Stimulated activated naive CD8-positive, alpha-beta T cell treated with anti-CD3 and anti-CD28 coated beads, Interleukin-15, Interleukin-2, amounts not matched to agents 100 U/mL and 50 U/mL, for 24 hours (primary cell): Measurements from ENCODE around the gene NUMB.
"Not testable (repeated sequence)": the region's sequence is repeated elsewhere in the genome, so short reads cannot be mapped to it uniquely, and the experiment has no call there.

Experiments used
- ATAC-seq: fragments of 150-1000 bp; cut with Tn5 transposase; one replicate; pipeline ENCODE4 v1.10.0; 2021
- DNase-seq: peaks from one replicate; pipeline ENCODE4 v3.0.0; 2021

NUMB gene

DNA sequence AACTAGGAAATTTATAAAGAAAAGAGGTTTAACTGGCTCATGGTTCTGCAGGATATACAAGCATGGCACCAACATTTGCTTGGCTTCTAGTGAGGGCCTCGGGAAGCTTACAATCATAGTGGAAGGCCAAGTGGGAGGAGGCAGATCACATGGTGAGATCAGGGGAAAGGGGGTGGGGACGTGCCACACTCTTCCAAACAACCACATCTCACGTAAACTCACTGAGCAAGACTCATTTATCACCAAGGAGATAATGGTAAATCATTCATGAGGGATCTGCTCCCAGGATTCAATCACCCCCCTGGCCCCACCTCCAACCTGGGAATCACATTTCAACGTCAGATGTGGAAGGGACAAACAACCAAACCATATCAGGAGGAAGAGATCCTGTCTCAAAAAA is 35.8 kb downstream of the NUMB start:
- DNase-seq = no peak
- ATAC-seq = no peak

DNA sequence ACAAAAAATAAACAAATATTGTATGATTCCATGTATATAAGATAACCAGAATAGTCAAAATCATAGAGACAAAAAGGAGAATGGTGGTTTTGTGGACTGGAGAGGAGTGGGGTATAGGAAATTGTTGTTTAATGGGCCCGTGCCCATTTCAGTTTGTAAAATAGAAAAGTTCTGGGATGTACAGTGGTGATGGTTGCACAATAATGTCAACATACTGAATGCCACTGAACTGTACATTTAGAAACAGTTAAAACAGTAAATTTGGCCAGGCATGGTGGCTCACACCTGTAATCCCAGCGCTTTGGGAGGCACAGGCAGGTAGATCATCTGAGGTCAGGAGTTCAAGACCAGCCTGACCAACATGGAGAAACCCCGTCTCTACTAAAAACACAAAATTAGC is 40.1 kb downstream of the NUMB start:
- no peak for ATAC-seq
- DNase-seq = no peak

DNA sequence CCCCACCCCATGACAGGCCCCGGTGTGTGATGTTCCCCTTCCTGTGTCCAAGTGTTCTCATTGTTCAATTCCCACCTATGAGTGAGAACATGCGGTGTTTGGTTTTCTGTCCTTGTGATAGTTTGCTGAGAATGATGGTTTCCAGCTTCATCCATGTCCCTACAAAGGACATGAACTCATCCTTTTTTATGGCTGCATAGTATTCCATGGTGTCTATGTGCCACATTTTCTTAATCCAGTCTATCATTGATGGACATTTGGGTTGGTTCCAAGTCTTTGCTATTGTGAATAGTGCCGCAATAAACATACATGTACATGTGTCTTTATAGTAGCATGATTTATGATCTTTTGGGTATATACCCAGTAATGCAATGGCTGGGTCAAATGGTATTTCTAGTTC is 52.1 kb downstream of the NUMB start:
- not testable (repeated sequence) for DNase-seq, ATAC-seq

DNA sequence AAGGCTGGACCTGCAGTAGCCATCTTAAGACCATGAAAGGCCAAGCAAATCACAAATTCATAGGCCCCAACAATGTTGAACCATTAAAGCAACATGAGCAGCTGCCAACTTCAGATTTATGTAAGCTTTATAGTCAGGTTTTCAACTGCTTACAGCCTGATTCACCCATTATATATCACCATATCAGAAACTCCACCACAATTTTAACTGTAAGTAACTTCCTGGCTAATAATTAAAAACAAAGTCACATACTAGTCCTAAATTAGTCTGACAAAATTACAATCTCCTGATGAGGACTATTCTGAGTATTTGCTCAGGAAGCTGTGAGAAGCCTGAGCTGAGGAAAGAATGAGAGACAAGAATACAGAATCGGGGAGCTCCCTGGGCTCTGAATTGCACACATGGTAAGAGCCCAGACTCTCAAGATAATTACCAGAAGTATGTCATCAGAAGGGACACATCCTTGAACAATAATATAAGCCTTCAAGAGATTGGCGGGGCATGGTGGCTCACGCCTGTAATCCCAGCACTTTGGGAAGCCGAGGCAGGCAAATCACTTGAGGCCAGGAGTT is 55.1 kb downstream of the NUMB start:
- no peak for DNase-seq
- ATAC-seq = no peak

- DNase-seq = no peak
- ATAC-seq = no peak
Measured at GRCh38 chr14:73402579-73402978, 55.8 kb downstream of the NUMB start.

DNA sequence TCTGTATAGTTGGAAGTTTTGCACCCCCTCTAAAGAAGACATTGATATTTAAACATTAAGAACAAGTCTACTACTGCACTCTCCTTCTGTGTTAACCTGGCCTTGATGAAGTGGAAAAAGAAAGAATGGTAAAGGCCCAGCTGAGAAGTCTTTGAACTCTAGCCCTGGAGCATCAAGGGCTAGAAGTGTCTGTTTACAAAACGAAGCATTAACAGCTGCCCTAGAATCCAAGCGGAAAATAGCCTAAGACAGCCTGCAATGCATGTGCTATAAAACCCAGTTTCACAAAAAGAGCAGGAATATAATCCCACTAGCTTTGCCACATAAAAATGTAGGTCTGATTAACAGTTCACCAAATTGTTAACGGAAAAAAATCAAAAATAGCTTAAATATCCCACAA is 60.5 kb downstream of the NUMB start:
- DNase-seq (no peak), ATAC-seq (no peak)

DNA sequence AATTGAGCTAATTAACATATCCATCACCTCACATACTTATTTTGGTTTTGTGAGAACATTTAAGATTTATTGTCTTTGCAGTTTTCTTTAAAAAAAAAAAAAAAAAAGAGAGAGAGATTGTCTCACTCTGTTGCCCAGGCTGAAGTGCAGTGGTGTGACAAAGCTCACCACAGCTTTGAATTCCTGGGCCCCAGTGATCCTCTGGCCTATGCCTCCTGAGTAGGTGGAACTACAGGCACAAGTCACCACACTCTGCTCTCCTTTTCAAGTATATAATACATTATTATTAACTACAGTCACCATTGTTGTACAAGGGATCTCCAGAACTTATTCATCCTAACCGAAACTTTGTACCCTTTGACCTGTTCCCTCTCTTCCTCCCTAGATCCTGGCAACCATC is 64.0 kb downstream of the NUMB start:
- ATAC-seq (no peak), DNase-seq (no peak)

GRCh38 chr14:73393375-73393774 is 65.0 kb downstream of the NUMB start:
- DNase-seq (no peak), ATAC-seq (no peak)

DNA sequence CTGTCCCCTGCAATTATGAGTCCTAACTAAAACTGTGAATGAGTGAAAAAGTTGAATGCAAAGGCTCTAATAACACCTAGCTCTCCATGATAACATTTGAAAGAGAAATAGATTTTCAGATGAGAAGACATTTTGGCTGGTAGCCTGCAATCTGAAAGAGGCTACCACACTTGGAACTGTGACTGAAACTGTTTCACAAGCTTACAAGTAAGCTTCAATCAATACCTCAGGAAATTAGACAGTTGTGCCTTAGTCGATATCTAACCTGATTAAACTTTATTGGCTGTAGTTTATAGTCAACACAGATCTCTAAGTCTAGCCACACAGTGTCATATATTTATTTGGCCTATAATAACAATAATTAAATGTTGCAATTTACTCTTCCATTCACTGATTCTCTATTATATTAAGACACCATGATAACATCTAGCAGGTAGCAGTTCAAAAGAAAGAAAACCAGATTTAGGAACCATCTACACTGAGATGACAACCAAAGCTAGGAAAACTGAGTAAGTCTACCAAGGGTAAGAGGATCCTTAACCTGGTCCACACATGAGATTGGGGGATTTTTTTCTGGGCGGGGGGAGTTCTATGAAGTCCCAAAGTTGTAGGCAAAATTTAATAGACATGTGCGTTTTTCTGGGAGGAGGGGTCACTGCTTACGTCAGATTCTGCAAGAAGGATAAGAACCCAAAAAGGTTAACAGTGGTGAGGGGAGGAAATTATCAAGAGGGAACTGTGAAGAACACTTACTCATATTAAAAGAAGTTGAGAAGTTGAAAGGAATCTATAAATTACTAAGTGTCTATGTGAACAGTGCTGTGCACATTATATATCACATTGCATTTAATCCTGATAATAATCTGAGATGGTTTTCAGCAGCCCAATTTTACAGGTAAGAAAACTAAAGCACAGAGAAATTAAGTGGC is 65.8 kb downstream of the NUMB start:
- DNase-seq (no peak), ATAC-seq (peak; percentile 84)

GRCh38 chr14:73387860-73388259 is 70.5 kb downstream of the NUMB start:
- ATAC-seq, DNase-seq: not testable (repeated sequence)

- no peak for ATAC-seq
- DNase-seq = no peak
Measured at GRCh38 chr14:73386342-73386741, 72.0 kb downstream of the NUMB start.

DNA sequence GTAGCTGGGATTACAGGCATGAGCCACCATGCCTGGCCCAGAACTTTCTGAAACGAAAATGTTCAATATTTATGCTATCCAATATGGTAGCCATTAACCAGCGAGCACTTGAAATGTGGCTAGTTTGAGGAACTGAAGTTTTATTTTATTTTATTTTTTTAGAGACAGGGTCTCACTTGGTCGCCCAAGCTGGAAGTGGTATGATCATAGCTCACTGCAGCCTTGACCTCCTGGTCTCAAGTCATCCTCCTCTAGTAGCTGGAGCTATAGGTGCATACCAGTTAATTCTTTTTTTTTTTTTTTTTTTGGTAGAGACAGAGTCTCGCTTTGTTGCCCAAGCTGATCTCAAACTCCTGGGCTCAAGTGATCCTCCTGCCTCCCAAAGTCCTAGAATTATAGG is 73.3 kb downstream of the NUMB start:
- ATAC-seq, DNase-seq: not testable (repeated sequence)

DNA sequence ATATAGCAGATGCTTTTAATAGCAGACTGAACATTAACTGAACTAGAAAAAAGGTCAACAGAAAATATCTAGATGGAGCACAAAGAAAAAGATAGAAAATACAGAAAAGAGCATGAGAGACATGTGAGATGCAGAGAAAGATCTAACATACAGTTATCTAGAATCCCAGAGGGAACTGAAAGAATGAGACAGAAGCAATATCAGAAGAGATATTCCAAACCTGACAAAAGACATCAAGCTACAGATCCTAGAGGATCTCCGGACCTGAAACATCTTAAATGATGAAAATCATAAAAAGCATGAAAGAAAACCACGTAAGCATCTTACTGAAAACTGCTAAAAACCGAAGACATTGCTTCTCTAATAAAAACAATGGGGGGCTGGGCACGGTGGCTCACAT is 75.0 kb downstream of the NUMB start:
- no peak for ATAC-seq
- DNase-seq = no peak

DNA sequence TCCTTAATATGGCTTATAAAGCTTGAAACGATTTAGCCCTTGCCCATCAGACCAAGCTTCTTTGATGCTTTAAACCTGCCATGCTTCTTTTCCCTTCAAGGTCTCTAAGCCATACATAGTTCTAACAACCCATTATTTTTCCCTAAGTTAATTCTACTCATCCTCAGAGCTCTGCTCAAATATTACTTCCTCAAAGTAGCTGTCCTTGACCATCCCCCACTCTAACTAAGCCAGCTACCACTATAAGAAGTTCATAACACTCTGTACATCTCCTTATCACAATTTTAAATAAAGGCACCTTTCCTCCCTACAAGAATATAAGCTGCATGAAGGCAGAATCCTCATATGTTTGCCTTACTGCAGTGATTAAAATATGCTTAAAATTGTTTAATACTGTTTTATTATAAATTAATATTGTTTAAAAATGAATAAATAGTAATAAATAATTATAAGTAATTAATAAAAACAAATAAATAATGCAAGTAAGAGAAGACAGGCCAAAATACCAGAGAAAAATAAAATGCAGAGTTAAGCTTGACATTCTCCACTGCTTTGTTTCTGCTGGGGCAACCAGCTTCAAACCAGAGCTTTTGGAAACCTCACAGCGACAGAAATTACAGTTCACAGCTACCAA is 76.8 kb downstream of the NUMB start:
- ATAC-seq (no peak), DNase-seq (no peak)

DNA sequence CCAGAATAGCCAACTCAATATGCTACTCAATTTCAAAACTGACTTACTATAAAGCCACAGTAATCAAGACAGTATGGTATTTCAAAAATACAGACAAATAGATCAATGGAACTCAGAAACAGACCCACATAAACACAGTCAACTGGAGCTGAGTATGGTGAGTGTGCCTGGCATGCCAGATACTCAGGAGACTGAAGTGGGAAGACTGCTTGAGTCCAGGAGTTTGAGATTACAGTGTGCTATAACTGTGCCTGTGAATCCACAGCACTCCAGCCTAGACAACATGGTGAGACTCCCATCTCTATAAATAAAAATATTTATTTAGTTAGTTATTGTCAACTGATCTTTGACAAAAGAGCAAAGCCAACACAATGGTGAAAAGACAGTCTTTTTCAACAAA is 81.8 kb downstream of the NUMB start:
- DNase-seq (no peak), ATAC-seq (no peak)

GRCh38 chr14:73375861-73376260 is 82.5 kb downstream of the NUMB start:
- ATAC-seq = no peak

DNA sequence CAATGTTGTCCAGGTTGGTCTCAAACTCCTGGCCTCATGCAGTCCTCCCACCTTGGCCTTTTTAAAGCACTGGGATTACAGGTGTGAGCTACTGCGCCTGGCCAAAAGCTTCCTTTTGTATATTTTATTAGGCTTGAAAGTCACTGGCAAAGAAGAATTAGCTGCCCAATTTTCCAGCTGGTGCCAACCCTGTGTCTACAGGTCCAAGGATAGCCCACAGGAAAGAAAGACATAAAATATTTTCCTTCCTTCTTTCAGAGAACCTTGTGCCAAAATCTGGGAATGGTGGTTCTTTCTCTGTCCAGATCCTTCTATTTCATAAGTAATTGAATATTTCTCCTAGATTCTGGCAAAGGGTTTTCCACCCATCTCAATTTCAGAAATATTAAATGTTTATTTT is 84.1 kb downstream of the NUMB start:
- no peak for ATAC-seq
- DNase-seq = no peak

More at GRCh38 chr14:73375861-73376260, 82.5 kb downstream of the NUMB start:
- no peak for DNase-seq

- no peak for DNase-seq
Measured at GRCh38 chr14:73372529-73372928, 85.8 kb downstream of the NUMB start.

GRCh38 chr14:73370561-73370960 is 87.8 kb downstream of the NUMB start:
- no peak for ATAC-seq
- DNase-seq = no peak

More at GRCh38 chr14:73372529-73372928, 85.8 kb downstream of the NUMB start:
- ATAC-seq = no peak

GRCh38 chr14:73369428-73369827 is 88.9 kb downstream of the NUMB start:
- DNase-seq (no peak), ATAC-seq (no peak)

DNA sequence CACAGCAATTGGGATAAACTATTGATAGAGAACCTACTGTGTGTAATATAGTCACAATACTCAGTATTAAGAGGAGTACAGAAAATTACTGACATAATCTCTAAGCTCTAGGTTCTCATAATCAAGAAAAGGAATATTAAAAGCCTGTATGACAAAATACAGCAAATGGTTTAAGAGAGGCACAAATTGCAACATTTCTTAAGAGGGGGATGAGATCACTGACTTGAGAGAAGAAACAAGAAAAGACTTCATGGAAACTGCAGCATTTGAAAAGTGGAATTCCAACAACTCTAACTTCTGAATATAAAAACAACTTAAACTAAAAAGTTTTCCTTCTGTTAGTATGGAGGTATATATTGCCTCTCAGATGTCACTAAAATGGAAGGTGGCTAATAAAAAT is 89.7 kb downstream of the NUMB start:
- ATAC-seq = no peak
- DNase-seq = no peak

GRCh38 chr14:73365727-73366126 is 92.6 kb downstream of the NUMB start:
- no peak for DNase-seq

DNA sequence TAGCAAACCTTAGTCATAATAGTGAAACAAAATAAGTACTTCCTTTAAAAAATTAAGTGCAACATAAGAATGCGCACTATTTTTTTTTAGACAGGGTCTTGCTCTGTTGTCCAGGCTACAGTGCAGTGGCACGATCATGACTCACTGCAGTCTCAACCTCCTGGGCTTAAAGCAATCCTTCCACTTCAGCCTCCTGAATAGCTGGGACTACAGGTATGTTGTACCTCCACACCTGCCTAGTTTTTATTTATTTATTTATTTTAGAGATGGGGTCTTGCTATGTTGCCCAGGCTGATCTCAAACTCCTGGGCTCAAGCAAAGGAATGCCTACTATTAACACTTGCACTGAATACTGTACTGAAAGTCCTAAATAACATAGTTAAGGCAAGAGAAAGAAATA is 93.8 kb downstream of the NUMB start:
- DNase-seq = no peak

More at GRCh38 chr14:73365727-73366126, 92.6 kb downstream of the NUMB start:
- ATAC-seq = no peak

More for the DNA sequence above, 93.8 kb downstream of the NUMB start:
- ATAC-seq = no peak
